MM.1S (cell line): ENCODE data around the gene TMPRSS9.

ENCODE experiments used
- EZH2 ChIP-seq: fragments of 300-600 bp; sonication (generic); optimal IDR thresholded peaks from 2 replicates; pipeline ENCODE3; 2017; ENCODE audit warnings: low read depth, mild to moderate bottlenecking, antibody characterized with exemption, low read length, mixed read lengths
- EZH2phosphoT487 ChIP-seq: fragments of 300-600 bp; sonication (generic); IDR thresholded peaks from 2 replicates; pipeline ENCODE4 v1.6.1; 2018; ENCODE audit warnings: antibody characterized with exemption, low read length
- TF ChIP-seq, protein P1 (sequence below): fragments of 300-600 bp; sonication (generic); IDR thresholded peaks from 2 replicates; pipeline ENCODE4 v1.5.1; 2016; ENCODE audit warnings: antibody characterized with exemption, low read length, mixed read lengths

DNA sequence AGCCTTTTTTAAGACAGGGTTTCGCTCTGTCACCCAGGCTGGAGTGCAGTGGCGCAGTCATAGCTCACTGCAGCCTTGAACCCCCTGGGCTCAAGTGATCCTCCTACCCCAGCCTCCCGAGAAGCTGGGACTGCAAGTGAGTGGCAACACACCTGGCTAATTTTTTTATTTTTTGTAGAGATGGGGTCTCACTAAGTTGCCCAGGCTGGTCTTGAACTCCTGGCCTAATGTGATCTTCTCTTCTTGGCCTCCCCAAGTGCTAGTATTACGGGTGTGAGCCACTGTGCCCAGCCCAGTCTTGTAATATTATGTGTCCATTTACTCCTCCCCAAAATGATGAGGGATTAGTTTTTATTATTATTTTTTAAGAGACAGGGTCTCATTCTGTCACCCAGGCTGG, 49.0 kb upstream of the TMPRSS9 start:
- TF ChIP-seq EZH2 (no peak), EZH2phosphoT487 (no peak)
- TF ChIP-seq, protein P1, sequence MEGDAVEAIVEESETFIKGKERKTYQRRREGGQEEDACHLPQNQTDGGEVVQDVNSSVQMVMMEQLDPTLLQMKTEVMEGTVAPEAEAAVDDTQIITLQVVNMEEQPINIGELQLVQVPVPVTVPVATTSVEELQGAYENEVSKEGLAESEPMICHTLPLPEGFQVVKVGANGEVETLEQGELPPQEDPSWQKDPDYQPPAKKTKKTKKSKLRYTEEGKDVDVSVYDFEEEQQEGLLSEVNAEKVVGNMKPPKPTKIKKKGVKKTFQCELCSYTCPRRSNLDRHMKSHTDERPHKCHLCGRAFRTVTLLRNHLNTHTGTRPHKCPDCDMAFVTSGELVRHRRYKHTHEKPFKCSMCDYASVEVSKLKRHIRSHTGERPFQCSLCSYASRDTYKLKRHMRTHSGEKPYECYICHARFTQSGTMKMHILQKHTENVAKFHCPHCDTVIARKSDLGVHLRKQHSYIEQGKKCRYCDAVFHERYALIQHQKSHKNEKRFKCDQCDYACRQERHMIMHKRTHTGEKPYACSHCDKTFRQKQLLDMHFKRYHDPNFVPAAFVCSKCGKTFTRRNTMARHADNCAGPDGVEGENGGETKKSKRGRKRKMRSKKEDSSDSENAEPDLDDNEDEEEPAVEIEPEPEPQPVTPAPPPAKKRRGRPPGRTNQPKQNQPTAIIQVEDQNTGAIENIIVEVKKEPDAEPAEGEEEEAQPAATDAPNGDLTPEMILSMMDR, result no peak
